Lung (tissue), 12 donors: Measurements from ENCODE around the gene NOVA2. TPM values are rescaled to one million over a fixed set of nuclear protein-coding genes. Genes with fewer than 3 reads are reported as not detected.
A peak's percentile ranks its signal among the peaks of the same experiment; 100 is the strongest.

Experiments
- ATAC-seq: fragments of 200-7000 bp; cut with Tn5 transposase; one replicate; pipeline ENCODE4 v1.9.1; 2020; ENCODE audit warnings: moderate number of reproducible peaks; ENCODE audit not compliant: insufficient read depth, low FRiP score
- DNase-seq, 3 donors: peaks; one replicate each; pipeline ENCODE4 v3.0.0-alpha.2; 2013 to 2017
- H3K27ac ChIP-seq, 2 donors: one replicate each; pipeline ENCODE4 v1.5.1; 2013; ENCODE audit warnings: mild to moderate bottlenecking in 2 of 2, moderate library complexity in 2 of 2, control low read depth in 1 of 2, inconsistent platforms in 1 of 2, low read depth in 1 of 2, low read length in 1 of 2
- H3K27me3 ChIP-seq, 3 donors: one replicate each; pipeline ENCODE4 v1.5.1; 2013; ENCODE audit warnings: low read length in 2 of 3; ENCODE audit not compliant: control insufficient read depth in 3 of 3, insufficient read depth in 3 of 3
- H3K36me3 ChIP-seq, 4 donors: one replicate each; pipeline ENCODE4 v1.5.1; 2013; ENCODE audit warnings: low read length in 4 of 4, mild to moderate bottlenecking in 1 of 4, moderate library complexity in 1 of 4; ENCODE audit not compliant: control insufficient read depth in 4 of 4, insufficient read depth in 4 of 4
- H3K4me1 ChIP-seq, 5 donors: one replicate each; pipeline ENCODE4 v1.5.1; 2013; ENCODE audit warnings: low read length in 5 of 5, mild to moderate bottlenecking in 2 of 5, moderate library complexity in 1 of 5; ENCODE audit not compliant: control insufficient read depth in 5 of 5, insufficient read depth in 5 of 5
- H3K4me3 ChIP-seq: one replicate; pipeline ENCODE4 v1.5.1; 2013; ENCODE audit warnings: mild to moderate bottlenecking, control low read depth, moderate library complexity
- H3K9ac ChIP-seq, 2 donors: one replicate each; pipeline ENCODE4 v1.5.1; 2013; ENCODE audit warnings: low read length in 2 of 2, control low read depth in 1 of 2; ENCODE audit not compliant: insufficient read depth in 1 of 2
- H3K9me3 ChIP-seq, 4 donors: one replicate each; pipeline ENCODE4 v1.5.1; 2013; ENCODE audit warnings: low read length in 3 of 4, mild to moderate bottlenecking in 1 of 4, moderate library complexity in 1 of 4; ENCODE audit not compliant: control insufficient read depth in 4 of 4, insufficient read depth in 3 of 4
- CTCF ChIP-seq: IDR thresholded peaks from 2 replicates; pipeline ENCODE4 v1.5.1; 2012; ENCODE audit warnings: mild to moderate bottlenecking; ENCODE audit errors: control extremely low read depth, extremely low read depth
- WGBS, 2 donors: extraction: QIAGEN DNeasy Blood & Tissue Kit; methylation state at CpG; one replicate each; pipeline ENCODE4 v1.1.7; 2013; 5-methylcytosine and 5-hydroxymethylcytosine counted together
- polyA plus RNA-seq, 2 donors: library from polyadenylated mRNA; stranded (reverse); fragments of 200-250 nt; gene quantifications; one replicate each; pipeline ENCODE4 v1.2.1, GENCODE V29; 2013
- total RNA-seq, 2 donors: library from RNA; depleted of rRNA in 1 of 2; stranded (reverse); fragments of >200 nt in 1 of 2; gene quantifications; one replicate each; pipeline ENCODE4 v1.2.1, GENCODE V29; 2014 to 2021
- donor health status: control.
- donor health status: control.
- donor health status: Bipolar disorder and iron deficiency.
- donor health status: healthy.
- donor health status: DM: yes; HTN: yes; CAD: no.

The NOVA2 gene
- total and polyA plus RNA-seq, 4 donors: 2.3 to 11.6 (median 4.8) TPM

GRCh38 chr19:45885556-45886426, 87.9 kb downstream of the NOVA2 start, which contains the start of gene IRF2BP1:
Gene IRF2BP1 (minus strand): TSS chr19:45886141. CDS start chr19:45885774, 367 bp downstream.
- peak; percentile 94 to 96 (median 95) for DNase-seq

GRCh38 chr19:45884682-45885555, 88.7 kb downstream of the NOVA2 start:
- H3K27ac ChIP-seq: peak overlapping the region; percentile 78 to 81

More at GRCh38 chr19:45885556-45886426, 87.9 kb downstream of the NOVA2 start, which contains the start of gene IRF2BP1:
- Histone ChIP-seq H3K27ac (peak within 1 kb of the TSS; percentile 78 to 81), H3K9ac (peak within 1 kb of the TSS; percentile 96 to 99), H3K9me3 (no peaks in the 10 kb centered on the region), H3K4me3 (peak within 1 kb of the TSS; percentile 84), H3K27me3 (no peaks in the 10 kb centered on the region), H3K4me1 (peaks cover 2 to 32% (median 12%) of the 10 kb centered on the region in 5 donors), H3K36me3 (peaks cover 0 to 16% (median 1%) of the 10 kb centered on the region in 4 donors)
- peak; percentile 79 for ATAC-seq
- 1% methylated on average over 96 to 107 of the region's 107 CpGs for WGBS, 2 donors
- TF ChIP-seq CTCF: peak; percentile 10

More at GRCh38 chr19:45884682-45885555, 88.7 kb downstream of the NOVA2 start:
- 63 to 72% methylated on average over 68 to 72 of the region's 72 CpGs for WGBS, 2 donors
- DNase-seq (no peak), ATAC-seq (no peak)
- TF ChIP-seq CTCF: no peak
- H3K9ac ChIP-seq: no peak overlapping the region
- H3K9me3 ChIP-seq: no peaks in the 10 kb centered on the region
- H3K4me3 ChIP-seq: peak overlapping the region; percentile 84
- no peaks in the 10 kb centered on the region for H3K27me3 ChIP-seq
- H3K4me1 ChIP-seq: peaks cover 2 to 32% (median 12%) of the 10 kb centered on the region in 5 donors
- H3K36me3 ChIP-seq: peaks cover 0 to 10% (median 1%) of the 10 kb centered on the region in 4 donors
